ENCODE results near the gene MTRF1.

- TF ChIP-seq CREB1 (IDR thresholded peaks at IDR 0.05; ENCODE audit: low read depth) (no peak), TAF1 (IDR thresholded peaks at IDR 0.05; ENCODE audit: low read depth) (no peak), EP300 (IDR thresholded peaks at IDR 0.05; ENCODE audit: borderline replicate concordance) (no peak), CEBPB (IDR thresholded peaks at IDR 0.05) (no peak), NFIC (IDR thresholded peaks at IDR 0.05) (no peak), EGR1 (IDR thresholded peaks at IDR 0.05) (no peak), USF1 (IDR thresholded peaks at IDR 0.05) (no peak), TCF12 (IDR thresholded peaks at IDR 0.05; ENCODE audit: low read depth) (no peak), FOXM1 (IDR thresholded peaks at IDR 0.05; ENCODE audit: borderline replicate concordance, low read depth) (no peak), RAD21 (IDR thresholded peaks at IDR 0.05; ENCODE audit: low read depth) (no peak), MAX (IDR thresholded peaks at IDR 0.05) (no peak), REST (IDR thresholded peaks at IDR 0.05; ENCODE audit: low read depth) (no peak), TEAD4 (IDR thresholded peaks at IDR 0.05) (no peak)
Measured at GRCh38 chr13:41244556-41244955, 18.8 kb downstream of the MTRF1 start.
